ENCODE measurements around the gene SLC26A9. TPM values are rescaled to one million over a fixed set of nuclear protein-coding genes. Genes with fewer than 3 reads are reported as not detected.

SLC26A9 gene
- polyA plus RNA-seq, 4 donors = 0.20 to 0.29 (median 0.26) TPM; not detected in 1

DNA sequence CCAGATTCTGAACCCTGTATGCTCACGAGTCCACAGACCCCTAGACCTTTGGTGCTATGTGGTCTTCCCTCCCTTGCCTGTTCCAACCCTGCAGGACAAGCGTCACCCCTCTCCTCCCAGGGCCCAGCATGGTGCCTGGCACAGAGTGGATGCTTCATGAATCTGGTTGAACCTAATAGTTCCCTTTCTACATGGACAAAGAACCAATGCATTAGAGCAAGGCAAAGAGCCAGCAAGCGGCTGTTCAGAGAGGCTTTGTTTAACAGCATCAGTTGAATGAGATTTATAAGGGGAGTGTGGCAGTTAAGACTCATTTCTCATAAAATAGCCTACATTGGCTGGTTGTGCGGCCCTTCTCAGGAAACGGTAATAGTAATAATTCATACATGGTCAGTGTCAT is 14.9 kb downstream of the SLC26A9 start:
- no peak for DNase-seq (ENCODE audit: low read depth in 4 of 4, low spot score in 3 of 4)

DNA sequence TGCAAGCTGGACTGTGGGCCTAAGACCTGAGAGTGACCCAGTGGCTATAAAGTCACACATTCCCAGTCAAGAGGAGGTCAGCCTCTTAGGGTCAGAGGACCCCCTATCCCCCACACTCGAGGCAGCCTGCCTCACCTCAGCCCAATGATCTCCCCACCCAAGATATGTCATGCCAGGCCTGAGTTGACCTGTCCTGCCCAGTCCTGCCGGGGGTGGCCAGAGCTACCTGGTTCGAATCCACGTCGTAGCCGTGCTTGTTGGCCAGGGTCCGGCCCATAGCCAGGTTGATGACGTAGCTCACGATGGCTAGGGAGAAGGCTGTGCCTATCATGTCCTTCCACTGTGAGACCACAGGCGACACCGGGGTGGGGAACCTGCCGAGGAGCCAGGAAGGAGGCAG is 15.6 kb downstream of the SLC26A9 start:
- DNase-seq (ENCODE audit: low read depth in 4 of 4, low spot score in 3 of 4) = no peak

DNA sequence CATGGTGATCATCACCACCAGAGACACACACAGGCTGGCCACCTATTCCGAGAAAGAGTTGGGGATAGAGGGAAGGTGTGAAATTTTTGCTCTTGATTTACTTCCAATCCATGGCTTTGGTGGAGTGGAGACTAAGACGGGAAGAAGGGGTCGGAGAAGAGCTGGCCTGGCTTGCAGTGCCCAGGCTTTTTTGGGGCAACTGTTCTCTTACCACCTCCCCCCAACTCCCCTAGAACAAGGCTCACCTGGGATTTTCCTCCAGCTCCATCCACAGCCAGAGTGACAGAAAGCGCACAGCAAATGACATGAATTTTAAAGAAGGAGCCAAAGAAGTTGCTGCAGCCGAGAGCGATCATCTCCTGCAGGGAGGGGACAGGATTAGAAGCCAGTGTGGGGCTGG is 16.0 kb downstream of the SLC26A9 start:
- DNase-seq (ENCODE audit: low read depth in 4 of 4, low spot score in 3 of 4) = no peak

DNA sequence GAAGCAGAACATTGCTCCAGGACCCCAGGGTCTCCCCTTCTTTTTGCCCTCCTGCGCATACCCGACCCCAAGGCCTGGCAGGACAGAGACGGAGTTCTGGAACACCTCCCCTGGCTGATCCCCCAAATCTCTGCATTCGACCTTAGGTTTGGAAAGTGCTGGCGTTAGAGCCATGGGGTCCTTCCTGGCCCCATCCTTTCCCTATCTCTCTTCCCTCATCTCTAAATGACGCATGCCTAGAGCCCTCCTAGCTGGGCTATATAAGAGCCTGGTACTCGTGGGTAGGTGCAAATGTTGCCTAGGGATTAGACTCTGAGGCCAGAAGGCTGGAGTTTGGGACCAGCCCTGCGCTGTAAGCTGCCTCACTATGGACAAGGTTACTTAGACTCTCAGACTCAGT is 16.6 kb downstream of the SLC26A9 start:
- no peak for DNase-seq (ENCODE audit: low read depth in 4 of 4, low spot score in 3 of 4)

DNA sequence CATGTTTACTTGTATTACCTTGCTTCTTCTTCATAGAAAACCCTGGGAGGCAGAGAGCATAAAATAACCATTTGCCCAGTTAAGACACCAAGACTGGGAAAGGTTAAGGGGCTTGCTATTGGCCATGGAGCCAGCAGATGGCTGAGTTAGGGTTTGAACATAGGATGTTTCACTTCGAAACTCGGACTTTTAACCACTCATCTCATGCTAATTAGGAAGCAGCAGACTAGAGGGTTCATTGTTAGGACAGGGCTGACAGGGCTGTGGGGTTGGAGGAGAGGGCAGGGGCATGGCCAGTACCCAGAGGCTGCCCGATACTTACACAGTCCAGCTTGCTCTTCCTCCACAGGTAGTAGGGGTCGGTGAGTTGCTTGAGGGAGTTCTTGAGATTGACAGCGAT is 17.0 kb downstream of the SLC26A9 start:
- no peak for DNase-seq (ENCODE audit: low read depth in 4 of 4, low spot score in 3 of 4)

DNA sequence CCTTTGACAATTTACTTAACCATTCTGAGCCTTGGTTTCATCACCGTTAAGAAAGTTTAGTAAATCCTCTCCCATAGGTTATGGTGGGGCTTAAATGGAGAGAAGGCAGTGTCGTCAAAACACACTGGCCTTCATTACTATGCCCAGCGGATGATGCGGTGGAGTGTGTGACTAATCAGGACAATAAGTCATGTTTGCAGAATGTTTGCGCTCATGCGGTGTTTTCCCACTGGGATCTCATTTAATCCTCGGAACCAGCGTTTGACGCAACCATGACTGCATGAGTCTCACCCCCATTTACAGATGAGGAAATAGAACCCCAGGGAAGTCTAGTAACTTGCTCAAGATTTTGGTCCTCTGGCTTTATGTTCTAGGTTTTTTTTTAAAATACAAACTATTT is 17.5 kb downstream of the SLC26A9 start:
- DNase-seq (ENCODE audit: low read depth in 4 of 4, low spot score in 3 of 4) = no peak

DNA sequence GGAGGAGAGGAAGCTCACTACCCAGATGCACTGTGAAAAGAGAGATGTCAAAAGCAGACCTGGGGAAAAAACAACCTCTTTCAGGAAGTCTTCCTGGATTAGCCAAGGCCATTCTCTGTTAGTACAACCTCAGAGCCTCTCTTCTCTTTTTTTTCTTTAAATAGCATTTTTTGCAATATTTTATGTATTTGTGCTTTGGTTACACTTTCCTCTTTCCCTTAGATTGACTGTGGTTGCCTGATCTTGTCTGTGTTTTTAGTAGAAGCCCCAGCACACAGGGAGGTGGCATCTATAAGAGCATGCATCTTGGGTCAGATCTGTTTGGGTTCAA is 18.8 kb downstream of the SLC26A9 start:
- no peak for DNase-seq (ENCODE audit: low read depth in 4 of 4, low spot score in 3 of 4)

DNA sequence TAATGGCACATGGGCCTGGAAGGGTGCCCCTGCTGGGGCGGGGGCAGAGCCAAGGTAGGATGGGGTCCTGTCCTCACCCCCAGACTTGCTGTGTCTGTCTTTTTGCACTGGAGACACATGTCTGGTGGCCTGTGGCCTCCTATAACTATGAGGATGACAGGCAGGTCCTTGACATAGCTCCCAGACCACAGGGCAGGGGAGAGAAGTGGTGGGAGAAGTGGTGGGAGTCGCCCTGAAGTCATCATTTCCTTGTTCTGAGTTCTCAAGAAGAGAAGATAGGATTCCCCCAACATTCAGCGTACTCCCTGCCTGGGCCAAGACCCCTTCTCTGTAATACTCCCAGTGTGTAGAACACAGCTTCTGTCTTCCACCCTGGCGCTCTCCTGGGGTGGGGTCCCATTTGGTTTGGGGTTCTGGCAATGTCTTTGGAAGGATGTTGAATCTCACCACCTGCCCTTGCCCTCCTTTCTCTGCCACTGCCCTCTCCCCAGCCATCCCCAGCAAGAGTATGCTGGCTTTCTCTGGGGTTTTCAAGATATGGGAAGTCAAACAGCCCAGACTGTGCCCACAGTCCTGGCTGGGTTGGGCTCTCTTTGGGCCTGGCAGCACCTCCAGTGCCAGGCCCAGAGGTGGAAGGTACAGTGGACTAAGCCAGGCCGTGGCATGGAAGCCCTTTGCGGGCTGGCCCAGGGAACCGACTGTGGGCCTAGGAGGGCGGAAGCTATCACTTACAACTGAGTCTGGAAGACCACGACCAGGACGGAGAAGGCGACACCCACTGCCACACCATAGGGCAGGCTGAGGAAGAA is 19.4 kb downstream of the SLC26A9 start:
- DNase-seq (ENCODE audit: low read depth in 4 of 4, low spot score in 3 of 4) = no peak

DNA sequence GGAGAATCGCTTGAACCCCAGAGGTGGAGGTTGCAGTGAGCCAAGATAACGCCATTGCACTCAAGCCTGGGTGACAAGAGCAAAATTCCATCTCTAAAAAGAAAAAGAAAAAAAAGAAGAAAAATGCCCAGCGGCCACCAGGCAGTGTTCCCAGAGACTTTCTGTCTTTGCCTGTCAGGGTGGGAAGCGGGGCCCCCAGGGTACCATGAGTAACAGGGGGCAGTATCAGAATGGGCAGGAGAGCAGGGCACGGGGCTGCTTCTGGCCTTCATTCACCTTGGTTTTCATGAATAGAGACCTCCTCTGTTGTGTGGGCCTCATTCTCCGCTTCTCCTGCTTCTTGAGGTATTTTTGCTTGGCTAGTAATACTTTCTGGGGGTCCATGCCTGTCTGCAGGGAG is 20.4 kb downstream of the SLC26A9 start:
- no peak for DNase-seq (ENCODE audit: low read depth in 4 of 4, low spot score in 3 of 4)

DNA sequence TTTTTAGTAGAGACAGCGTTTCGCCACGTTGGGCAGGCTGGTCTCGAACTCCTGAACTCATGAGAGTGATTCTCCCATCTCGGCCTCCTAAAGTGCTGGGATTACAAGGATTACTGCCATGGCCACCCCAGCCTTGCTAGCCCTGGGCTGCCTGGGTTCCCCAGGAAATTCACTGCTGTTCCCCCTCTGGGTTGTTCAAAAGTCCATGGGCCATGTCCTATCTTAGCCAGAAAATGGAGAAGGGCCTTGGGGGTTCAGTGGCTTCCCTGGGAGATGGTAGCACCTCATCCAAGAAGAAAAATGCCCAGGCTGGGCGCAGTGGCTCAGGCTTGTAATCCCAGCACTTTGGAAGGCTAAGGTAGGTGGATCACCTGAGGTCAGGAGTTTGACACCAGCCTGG is 20.9 kb downstream of the SLC26A9 start:
- no peak for DNase-seq (ENCODE audit: low read depth in 4 of 4, low spot score in 3 of 4)

DNA sequence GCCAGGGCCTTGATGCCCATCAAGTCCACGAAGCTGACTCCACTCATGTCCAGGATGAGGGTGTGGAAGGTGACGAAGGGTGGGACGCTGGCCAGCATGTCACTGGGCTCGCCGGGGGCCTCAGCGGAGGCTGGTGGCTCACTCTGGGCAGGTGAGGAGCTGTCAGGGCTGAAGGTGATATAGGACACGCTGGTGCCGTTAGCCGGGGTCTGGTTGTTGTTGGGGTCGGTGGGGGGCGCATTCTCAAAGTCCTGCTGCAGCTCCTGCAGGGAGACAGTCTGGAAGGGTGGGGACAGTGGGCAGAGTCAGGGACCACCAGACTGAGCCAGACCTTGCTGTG is 21.7 kb downstream of the SLC26A9 start:
- no peak for DNase-seq (ENCODE audit: low read depth in 4 of 4, low spot score in 3 of 4)

DNA sequence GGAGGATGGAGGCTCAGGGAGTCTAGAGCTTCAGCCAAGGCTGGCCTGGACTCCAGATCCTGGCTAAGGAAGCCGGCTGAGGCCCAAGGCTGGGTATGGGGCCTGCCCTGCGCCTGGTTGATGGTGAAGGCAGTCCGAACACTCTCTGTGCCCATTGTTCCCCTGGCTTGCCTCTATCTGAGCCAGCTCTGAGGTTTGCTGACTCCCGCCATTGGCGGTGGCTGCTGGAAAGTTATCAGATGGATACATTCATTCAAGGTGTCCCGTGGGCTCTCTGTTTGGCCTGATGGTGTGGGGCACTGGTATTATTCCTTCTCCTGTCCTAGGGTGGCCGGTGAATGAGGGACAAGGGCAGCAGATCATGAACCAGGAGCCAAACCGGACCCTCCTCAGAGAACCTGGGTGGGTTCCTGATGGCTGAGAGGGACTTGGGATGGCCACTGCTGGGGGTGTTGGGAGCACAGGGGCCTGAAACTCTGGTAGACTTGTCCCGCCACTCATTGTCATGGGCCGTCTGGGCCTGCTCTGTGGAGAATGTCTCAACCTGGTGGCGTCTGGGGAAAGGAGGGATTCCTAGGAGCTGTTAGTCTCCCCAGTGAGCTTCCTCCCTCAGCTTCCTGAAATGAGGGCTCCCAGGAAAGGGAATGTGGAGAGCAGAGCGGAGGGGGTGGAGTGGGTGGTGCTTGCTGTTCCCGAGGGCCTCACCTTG is 22.2 kb downstream of the SLC26A9 start:
- no peak for DNase-seq (ENCODE audit: low read depth in 4 of 4, low spot score in 3 of 4)

DNA sequence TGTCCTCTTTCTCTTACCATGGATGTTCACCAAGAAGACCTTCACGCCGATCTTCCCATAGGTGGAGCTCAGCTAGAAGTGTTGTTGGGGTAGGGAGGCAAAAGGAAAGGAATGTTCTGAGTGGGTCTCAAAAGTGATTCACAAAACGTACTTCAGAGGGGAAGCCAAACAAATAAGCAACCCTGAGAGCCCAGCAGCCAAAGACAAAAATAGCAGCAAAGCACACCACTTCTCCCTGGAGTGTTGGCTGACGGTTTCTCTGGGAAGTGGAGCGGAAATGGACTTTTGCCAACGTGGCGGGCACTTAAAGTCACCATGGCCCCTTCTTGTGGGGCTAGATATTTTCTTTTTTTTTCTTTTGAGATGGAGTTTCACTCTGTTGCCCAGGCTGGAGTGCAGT is 23.1 kb downstream of the SLC26A9 start:
- no peak for DNase-seq (ENCODE audit: low read depth in 4 of 4, low spot score in 3 of 4)

DNA sequence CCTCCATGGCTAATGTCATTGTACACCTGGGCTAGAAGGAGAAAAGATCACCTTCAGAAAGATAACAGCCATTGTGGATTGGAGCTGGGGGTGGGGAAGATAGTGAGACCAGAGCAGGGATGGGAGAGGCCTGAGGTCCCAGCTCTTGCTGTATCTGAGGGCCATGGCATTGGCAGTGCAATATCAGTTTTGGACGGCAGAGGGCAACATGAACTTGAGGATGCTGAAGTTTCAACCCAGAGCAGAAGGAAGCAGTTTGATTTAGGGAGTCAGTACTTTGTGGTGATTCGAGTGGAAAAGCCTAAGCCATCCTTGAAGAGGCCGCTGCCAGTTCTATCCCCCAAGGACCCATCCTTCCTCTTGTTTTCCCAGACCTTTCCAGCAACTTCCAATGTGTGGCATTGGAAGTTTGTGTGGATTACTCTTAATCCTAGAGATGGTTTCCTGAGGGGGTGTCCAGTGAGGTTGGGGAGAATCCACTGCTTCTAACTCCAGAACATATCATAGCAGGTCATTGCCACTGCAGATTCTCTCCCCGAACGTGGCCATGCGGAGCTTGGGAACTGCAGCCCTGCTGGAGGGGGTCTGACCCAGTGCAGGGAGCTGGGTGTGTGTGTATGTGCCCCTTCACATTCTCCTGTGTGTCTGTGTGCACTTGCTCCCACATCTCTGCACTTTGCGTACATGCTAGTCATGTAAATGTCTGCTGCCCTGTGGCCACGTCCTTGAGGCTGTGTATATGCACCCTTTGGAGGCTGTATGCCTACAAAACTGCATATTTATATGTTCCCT is 24.1 kb downstream of the SLC26A9 start:
- peak in 3 of 4 donors; percentile 52 to 67 (median 65) for DNase-seq (ENCODE audit: low read depth in 4 of 4, low spot score in 3 of 4)

DNA sequence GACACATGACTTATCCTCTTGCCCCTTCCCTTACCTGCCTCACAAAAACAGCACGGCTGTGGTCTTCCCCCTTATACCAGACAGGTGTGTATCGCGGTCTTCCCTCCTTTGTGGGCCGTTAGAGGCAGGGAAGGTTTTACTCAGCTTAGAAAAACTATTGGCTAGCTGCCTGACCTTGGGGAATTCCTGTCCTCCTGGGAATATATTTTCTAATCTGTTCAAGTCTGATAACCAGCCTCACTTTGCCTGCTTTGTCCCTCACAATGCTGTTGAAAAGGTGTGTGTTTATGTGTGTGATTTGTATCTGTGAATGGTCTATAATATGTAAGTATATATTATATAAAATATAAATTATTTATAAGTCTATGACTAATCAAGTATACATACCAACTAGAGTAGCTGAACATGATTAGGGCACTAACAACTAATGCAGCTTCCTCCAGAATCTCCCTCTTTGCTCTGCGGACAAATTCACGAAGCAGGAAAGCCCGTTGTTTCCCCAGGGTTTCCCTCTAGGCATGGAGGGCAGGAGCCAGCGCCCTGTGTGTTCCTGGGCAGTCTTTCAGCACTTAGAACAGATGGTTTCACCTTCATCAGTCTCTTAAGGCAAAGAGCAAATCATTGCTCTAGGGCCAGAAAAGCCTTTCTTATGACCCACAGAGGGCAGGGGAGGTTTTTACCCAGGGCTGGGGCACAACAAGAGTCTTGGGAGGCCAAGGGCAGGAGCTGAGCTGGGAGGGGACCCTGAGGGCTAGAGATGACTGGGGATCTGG is 25.6 kb downstream of the SLC26A9 start:
- no peak for DNase-seq (ENCODE audit: low read depth in 4 of 4, low spot score in 3 of 4)

DNA sequence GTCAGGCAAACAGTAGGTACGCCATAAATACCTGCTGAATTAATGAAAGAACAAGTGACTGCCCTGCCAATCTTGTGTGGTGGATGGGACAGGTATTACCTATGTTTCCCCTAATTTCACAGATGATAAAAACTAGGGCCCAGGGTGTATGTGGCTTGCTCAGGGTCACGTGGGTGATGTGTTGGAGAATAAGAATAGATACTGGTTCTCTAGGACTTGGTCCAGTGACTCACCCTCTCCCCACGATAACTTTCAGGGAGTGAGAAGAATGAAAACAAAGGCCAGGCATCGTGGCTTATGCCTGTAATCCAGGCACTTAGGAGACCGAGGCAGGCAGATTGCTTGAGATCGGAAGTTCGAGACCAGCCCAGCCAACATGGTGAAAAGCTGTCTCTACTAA is 26.7 kb downstream of the SLC26A9 start:
- DNase-seq (ENCODE audit: low read depth in 4 of 4, low spot score in 3 of 4) = no peak

DNA sequence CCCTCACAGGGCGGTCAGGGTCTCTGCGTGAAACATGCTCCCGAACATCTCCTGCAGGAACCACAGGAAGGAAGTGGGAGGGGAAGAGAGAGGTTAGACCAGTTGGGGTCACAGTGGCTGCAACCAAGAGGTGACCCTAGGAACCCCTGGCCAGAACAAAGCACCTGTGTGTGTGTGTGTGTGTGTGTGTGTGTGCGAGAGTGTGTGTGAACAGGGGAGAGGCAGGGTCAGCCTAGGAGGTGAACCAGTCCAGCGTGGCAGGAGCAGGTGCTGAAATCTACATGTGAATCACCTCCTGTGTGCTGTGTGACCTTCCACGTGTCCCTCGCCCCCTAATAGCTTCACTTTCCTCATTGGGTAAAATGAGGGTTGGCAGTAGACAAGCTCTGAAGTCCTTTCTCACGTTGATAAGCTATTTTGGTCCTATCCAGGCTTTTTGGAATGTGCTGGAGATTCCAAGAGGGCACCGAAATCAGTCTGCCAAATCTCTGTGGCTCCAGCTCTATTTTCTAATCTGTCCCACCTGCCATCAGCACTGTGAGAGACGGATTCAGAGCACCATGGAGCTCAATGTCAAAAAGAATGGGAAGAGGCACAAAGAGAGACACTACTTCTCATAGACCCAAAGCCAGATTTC is 27.8 kb downstream of the SLC26A9 start:
- DNase-seq (ENCODE audit: low read depth in 4 of 4, low spot score in 3 of 4) = no peak

DNA sequence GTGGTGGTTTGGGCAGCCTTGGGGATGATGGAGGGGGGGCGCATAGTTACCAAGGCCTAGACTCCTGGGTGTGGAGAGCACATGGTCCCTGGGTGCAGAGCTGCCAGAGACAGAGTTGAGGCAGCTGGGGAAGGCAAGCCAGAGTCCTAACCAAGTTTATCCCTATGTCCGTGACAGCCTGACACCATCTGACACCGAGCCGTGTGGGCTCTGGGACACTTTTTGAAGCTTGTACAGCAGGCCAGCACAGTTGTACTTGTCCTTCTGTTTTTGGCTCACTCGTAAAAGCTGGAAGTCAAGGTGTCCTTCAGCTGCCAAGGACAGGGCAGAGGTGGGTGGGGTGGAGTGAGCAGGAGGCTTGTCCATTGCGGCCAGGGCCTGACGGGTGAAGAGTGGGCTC is 28.5 kb downstream of the SLC26A9 start:
- no peak for DNase-seq (ENCODE audit: low read depth in 4 of 4, low spot score in 3 of 4)

DNA sequence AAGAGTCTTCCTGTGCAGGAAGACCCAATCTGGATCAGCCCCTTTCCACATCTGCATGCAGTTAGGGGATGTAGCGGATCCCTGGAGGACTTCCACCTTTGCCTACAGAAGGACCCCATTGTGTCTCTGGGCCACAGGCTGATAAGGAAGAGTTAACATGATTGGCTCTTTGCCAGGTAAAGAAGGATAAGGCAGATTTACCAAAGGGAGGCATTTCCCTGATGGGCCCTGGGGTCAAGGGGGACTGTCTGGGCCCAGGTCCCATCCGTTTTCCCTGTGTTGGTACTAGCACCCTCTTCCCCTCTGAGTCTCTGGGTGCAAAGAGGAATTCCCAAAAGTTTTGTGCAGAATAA is 29.1 kb downstream of the SLC26A9 start:
- no peak for DNase-seq (ENCODE audit: low read depth in 4 of 4, low spot score in 3 of 4)

DNA sequence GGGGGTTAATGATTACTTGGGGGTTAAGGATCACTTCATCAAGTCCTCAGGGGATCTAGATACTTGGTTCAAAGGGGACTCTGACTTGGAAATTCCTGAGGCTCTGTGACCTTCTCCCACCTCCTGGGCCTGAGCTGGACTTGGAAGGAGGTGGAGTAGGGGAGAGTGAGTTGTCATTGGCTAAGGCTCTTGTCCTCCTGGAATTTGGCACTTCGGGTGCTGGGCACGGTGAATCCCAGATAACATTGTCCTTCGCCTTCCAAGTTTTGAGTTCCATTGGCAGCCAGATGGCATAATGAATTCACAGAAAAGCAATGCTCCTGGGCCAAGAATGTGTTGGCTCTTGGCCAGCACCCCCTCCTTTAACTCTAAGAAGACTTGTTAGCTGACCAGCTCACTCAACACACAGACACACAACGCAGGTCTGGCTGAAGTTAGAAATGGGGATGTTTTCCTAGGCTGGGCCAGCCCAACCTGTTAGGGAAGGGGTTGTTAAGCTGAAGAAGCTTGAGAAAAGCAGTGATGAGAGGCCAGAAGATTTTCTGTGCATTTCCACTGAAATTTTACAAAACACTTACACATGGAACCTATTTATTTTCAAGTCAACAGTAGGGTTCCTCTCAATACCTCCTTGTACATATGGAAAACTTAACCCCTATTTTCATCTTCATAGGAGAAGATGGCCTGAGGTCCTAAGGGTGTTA is 29.7 kb downstream of the SLC26A9 start:
- peak in 2 of 4 donors; percentile 33 to 34 for DNase-seq (ENCODE audit: low read depth in 4 of 4, low spot score in 3 of 4)

All from left renal pelvis (tissue), 4 donors.